Measurements from ENCODE around the gene MYOD1. TPM values are rescaled to one million over a fixed set of nuclear protein-coding genes. Genes with fewer than 3 reads are reported as not detected.

Gene MYOD1
- total RNA-seq, 1 donor from 2014 or later, result not detected

DNA sequence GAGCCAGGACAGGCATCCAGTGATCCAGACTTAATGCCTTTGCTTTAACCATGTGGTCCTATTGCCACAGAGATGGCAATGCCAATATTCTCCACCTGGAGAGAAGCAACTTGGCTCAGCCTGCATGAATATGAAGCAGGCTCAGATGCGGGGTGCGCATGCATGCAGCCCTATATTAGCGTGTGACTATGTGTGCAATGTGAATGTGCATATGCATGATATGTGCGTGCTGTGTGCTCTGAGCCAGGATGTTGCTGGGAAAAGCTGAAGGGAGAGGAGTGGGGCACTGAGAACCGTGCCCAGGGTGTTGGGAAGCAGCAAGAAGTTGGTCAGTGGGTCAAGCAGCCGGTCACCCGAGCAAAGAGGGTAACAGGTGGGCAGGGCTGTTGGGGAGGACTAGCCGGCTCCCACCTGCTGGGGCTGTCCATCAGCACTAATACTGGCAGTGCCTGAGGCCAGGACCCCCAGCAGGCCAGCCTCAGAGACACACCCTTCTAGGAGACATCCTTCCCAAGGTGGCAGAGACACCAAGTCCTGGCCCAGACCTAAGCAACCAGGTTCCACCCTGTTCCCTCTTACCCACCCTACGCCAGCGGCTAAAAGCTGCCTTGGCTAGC lies 24.8 kb upstream of the MYOD1 start:
- no peak for DNase-seq (ENCODE audit: low read depth)
- no peak overlapping the region for H3K4me3 ChIP-seq (ENCODE audit: low read depth, low read length)
- TF ChIP-seq, protein P1, sequence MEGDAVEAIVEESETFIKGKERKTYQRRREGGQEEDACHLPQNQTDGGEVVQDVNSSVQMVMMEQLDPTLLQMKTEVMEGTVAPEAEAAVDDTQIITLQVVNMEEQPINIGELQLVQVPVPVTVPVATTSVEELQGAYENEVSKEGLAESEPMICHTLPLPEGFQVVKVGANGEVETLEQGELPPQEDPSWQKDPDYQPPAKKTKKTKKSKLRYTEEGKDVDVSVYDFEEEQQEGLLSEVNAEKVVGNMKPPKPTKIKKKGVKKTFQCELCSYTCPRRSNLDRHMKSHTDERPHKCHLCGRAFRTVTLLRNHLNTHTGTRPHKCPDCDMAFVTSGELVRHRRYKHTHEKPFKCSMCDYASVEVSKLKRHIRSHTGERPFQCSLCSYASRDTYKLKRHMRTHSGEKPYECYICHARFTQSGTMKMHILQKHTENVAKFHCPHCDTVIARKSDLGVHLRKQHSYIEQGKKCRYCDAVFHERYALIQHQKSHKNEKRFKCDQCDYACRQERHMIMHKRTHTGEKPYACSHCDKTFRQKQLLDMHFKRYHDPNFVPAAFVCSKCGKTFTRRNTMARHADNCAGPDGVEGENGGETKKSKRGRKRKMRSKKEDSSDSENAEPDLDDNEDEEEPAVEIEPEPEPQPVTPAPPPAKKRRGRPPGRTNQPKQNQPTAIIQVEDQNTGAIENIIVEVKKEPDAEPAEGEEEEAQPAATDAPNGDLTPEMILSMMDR (conservative IDR thresholded peaks at IDR 0.05; ENCODE audit: low read depth, low read length), result no peak

DNA sequence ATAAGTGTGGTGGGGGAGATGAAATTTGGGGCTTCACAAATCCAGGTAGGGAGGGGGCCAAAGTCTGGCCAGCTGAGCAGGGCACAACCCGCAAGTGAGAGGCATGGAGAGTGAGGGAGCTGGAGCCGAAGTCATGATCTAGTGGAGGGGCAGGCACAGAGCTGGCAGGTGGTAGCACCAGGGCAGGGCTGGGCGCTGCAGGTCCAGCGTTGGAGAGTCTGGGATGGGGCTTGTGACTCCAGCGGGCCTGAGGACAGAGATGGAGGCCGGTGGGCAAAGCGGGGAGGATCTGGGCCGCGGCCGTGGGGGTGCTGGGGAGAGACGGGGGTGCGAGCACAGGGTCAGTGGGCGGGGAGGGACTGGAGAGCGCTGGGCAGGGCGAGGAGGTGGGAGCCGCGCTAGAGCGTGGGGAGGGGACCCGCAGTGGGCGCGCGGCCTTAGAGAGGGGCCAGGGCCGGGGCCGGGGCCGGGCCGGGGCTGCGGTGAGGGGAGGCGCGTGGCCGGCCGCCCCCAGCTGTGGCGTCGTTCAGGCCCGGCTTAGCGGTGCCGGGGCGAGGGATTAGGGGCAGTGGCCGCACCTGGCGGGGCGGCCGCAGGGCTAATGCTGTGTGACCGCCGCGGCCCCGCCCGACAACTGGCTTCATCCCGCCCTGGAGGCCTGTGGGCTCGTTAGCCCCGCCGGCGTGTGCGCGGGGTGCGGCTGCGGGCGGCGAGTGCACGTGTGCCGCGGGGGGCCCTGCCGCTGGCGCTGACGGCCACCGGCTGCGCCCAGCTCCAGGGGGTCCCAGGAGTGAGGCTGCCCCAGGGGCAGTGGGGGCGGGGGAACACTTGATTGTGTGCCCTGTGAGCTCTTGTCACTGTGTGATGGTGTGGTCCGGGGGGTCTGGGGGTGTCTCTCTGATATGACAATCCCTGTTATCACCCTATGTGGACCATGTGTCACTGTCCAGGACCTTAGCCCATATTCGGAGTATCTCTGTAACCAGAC lies 23.6 kb upstream of the MYOD1 start:
- H3K4me3 ChIP-seq (ENCODE audit: low read depth, low read length), result no peak overlapping the region
- TF ChIP-seq, protein P1 (conservative IDR thresholded peaks at IDR 0.05; ENCODE audit: low read depth, low read length), result no peak
- no peak for DNase-seq (ENCODE audit: low read depth)

GRCh38 chr11:17696741-17697140 lies 22.6 kb upstream of the MYOD1 start:
- no peak overlapping the region for H3K4me3 ChIP-seq (ENCODE audit: low read depth, low read length)
- DNase-seq (ENCODE audit: low read depth), result no peak
- TF ChIP-seq, protein P1 (conservative IDR thresholded peaks at IDR 0.05; ENCODE audit: low read depth, low read length), result no peak

DNA sequence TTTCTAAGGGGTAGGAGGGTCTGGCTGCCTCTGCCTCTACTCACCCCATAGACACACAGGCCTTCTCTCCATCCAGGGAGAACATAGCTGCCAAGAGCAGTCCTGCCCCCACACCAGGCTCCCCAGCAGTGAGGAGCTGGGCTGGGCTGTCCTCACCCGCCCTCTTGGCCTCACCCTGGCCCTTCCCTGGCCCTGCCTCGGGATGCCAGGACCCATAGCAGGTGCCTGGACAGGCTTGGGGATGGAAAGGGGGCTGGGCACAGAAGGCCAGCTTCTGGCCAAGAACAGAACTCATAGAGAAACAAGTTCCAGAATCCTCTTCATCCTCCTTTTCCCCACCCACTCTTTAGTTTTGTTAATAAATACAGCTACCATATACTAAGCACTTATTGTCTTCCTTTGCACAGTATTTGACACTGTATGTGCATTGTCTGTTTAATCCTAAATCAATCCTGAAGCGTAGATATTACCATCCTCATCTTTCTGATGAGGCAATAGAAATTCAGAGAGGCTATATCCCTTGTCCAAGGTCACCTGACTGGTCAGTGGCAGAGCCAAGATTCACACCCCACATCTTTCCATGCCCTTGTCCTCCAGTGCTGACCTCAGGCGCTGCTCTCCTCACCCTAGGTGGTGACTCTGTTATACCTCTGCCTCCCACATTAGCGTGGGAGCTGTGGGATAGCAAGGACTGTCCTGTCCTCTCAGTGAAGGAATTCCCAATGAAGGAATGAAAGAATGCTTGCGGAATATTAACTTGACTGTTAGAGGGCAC lies 22.0 kb upstream of the MYOD1 start:
- TF ChIP-seq, protein P1 (conservative IDR thresholded peaks at IDR 0.05; ENCODE audit: low read depth, low read length), result no peak
- no peak overlapping the region for H3K4me3 ChIP-seq (ENCODE audit: low read depth, low read length)
- DNase-seq (ENCODE audit: low read depth), result no peak

DNA sequence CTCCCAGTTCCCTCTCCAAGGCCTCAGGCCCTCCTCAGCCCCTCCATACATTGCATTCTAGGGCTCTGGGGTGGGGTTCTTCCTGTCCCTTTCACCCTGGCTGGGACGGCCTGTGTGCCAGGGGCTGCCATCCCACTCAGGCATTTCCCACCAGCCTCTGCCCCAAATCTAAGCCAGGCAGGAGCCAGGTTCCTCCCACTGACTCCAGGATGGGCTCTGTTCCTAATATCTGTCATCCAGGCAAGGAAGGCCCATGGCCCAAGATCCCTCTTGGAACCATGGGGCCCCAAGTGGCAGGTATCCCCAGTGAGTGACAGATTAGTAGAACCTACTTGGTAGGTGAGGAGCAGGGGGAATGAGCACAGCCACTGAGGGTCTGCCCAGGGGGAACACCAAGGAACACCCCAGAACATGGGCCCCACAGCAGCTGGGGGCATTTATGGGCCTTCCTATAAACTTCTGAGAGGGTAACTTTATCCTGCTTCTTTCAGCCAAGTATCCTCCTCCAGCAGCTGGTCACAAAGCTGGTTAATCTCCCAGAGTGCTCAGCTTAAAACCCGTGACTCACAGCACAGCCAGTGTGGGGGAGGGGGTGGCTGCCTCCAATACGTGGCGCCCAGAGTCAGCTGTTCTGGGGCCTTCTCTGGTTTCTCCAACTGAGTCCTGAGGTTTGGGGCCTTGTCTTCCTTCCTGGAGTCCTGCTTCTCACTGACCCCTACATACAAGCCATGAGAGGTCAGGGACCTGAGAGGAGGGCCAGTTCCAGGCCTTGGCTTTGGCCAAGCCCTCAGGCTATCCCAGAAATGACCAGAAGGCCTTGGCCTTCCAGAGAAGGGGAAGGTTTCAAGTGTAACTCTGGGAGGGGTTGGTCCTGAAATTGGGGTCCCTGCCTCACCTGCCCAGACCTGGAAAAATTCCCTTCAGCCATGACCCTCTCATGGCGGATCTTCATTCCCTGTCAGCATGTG lies 19.9 kb upstream of the MYOD1 start:
- no peak for DNase-seq (ENCODE audit: low read depth)
- no peak overlapping the region for H3K4me3 ChIP-seq (ENCODE audit: low read depth, low read length)
- TF ChIP-seq, protein P1 (conservative IDR thresholded peaks at IDR 0.05; ENCODE audit: low read depth, low read length), result no peak

DNA sequence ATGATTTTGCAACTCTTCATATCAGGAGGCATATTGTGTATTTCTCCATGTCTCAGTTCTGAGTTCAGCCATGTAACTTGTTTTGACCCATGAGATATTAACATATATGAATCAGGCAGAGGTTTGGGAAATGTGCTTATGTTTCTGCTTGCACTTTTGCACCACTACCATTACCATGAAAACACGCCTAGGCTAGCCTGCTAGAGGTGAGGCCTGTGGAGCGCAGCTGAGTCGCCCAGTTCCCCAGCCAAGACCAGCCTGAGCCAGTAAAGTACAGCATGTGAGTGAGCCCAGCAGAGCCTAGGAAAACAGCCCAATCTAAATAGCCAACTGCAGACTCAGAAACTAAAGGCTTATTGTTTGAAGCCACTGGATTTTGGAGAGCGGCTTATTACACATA lies 18.4 kb upstream of the MYOD1 start:
- H3K4me3 ChIP-seq (ENCODE audit: low read depth, low read length), result no peak overlapping the region
- DNase-seq (ENCODE audit: low read depth), result no peak
- TF ChIP-seq, protein P1 (conservative IDR thresholded peaks at IDR 0.05; ENCODE audit: low read depth, low read length), result no peak

Data from epithelial cell of proximal tubule (primary cell).